LNCaP clone FGC (cell line): ENCODE measurements around the gene C11orf87.

Experiments used
- DNase-seq: peaks from one replicate; pipeline ENCODE4 v3.0.0-alpha.2; 2011; ENCODE audit warnings: low read depth
- H3K4me3 ChIP-seq: 2 replicates; pipeline ENCODE4 v1.5.1; 2011; ENCODE audit warnings: mild to moderate bottlenecking, low read depth, low read length, control low read depth
- CTCF ChIP-seq: IDR thresholded peaks from 2 replicates; pipeline ENCODE4 v1.5.1; 2012; ENCODE audit warnings: mild to moderate bottlenecking; ENCODE audit not compliant: control insufficient read depth, insufficient read depth; ENCODE audit errors: extremely low read depth

C11orf87 gene

GRCh38 chr11:109421981-109422869 lies at the start of gene C11orf87:
Gene C11orf87, plus strand, starts transcription at chr11:109422190. Its CDS starts 1,444 bp downstream, at chr11:109423634.
- H3K4me3 ChIP-seq = no peak within 1 kb of the TSS
- no peak for DNase-seq
- no peak for TF ChIP-seq CTCF

GRCh38 chr11:109374032-109374431 lies 48.0 kb upstream of the C11orf87 start:
- DNase-seq = no peak
- TF ChIP-seq CTCF = no peak
- H3K4me3 ChIP-seq = no peak overlapping the region

GRCh38 chr11:109374441-109374840 lies 47.5 kb upstream of the C11orf87 start:
- DNase-seq = no peak
- H3K4me3 ChIP-seq = no peak overlapping the region
- no peak for TF ChIP-seq CTCF

- DNase-seq = no peak
- no peak overlapping the region for H3K4me3 ChIP-seq
- no peak for TF ChIP-seq CTCF
Observed at GRCh38 chr11:109377039-109377742, 44.8 kb upstream of the C11orf87 start.

- DNase-seq = no peak
- TF ChIP-seq CTCF = no peak
- H3K4me3 ChIP-seq = no peak overlapping the region
Observed at GRCh38 chr11:109378034-109378433, 44.0 kb upstream of the C11orf87 start.

GRCh38 chr11:109383306-109383705 lies 38.7 kb upstream of the C11orf87 start:
- DNase-seq = no peak
- TF ChIP-seq CTCF = no peak
- H3K4me3 ChIP-seq = no peak overlapping the region

- TF ChIP-seq CTCF = no peak
- no peak for DNase-seq
- H3K4me3 ChIP-seq = no peak overlapping the region
Observed at GRCh38 chr11:109384873-109385272, 37.1 kb upstream of the C11orf87 start.
